Measurements from ENCODE around the gene XPNPEP2.
A peak's percentile ranks its signal among the peaks of the same experiment; 100 is the strongest.
"Not testable (repeated sequence)": the region's sequence is repeated elsewhere in the genome, so short reads cannot be mapped to it uniquely, and the experiment has no call there.

XPNPEP2 gene

DNA sequence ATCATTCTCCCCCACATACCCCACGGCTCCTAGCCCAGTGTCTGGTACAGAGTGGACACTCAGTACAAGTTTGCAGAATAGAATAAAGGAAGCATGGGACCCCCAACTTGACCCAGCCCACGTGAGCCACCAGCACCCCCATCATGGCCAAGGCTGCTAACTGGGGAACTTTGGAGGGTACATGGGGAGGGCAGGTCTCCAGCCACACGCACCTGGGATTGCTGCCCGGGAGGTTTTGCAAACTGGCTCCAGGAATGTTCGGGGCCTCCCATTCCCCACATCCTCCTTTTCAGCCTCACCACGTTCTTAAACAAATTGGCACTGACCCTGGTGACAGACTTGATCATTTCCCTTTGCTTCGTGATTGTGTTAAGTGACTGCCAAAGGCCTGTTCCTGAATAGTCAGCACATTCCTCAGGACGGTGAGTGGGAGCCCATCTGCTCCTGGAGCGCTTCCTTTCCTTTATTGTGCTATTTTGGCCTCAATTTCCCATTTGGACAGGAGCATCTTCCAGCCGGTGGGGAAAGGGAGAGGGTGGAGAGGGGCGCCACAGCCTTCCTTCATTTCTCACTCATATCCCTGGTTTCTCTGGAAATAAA, 18.7 kb upstream of the XPNPEP2 start:
- DNase-seq (ENCODE audit: low spot score) = no peak

DNA sequence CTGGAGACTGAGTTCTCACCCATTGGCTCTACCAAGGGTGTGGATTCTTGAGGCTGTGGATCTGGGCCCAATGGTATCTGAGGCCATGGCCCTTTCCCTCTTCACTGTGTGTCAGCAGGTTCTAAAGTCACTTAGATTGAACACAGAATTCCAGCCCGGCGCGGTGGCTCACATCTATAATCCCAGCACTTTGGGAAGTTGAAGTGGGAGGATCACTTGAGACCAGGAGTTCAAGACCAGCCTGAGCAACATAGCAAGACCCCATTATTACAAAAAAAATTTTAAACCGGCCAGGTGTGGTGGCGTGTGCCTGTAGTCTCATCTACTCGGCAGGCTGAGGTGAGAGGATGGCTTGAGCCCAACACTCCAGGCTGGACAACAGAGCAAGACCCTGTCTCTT, 18.0 kb upstream of the XPNPEP2 start:
- no peak for DNase-seq (ENCODE audit: low spot score)

DNA sequence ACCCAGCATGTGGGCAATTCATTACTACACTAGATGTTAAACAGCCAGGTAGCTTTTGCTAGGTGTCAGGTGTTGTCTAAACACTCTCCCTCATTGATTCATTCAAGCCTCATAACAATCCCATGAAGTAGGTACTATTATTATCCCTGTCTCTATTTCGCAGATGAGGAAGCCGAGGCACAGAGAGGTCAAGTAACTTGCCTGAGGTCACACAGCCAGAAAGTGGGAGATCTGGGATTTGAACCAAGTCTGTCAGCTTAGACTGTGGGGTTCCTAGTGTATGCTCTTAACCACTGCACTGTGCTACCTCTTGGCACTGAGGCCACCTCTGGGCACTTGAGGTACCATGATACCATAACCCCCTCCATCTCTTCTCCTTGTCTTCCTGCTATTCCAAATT, 17.4 kb upstream of the XPNPEP2 start:
- no peak for DNase-seq (ENCODE audit: low spot score)

DNA sequence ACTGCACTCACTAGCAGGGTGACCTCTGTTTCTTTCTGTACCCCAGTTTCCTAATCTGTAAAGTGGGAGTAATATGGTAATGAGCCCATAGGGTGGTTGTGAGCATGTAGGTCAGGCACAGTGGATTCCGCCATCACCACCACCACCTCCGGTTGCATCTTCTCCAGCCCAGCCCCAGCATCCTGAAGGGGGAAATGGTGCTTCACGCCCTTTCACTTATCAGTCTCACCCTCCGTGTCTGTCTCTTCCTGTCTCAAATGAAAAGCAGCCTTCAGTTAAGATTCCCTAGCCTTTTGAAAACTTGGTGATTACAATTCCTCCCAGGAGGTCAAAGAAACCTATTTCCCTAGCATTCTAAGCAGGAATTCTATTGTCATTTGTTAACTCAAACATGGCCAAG, 16.9 kb upstream of the XPNPEP2 start:
- DNase-seq (ENCODE audit: low spot score) = no peak

DNA sequence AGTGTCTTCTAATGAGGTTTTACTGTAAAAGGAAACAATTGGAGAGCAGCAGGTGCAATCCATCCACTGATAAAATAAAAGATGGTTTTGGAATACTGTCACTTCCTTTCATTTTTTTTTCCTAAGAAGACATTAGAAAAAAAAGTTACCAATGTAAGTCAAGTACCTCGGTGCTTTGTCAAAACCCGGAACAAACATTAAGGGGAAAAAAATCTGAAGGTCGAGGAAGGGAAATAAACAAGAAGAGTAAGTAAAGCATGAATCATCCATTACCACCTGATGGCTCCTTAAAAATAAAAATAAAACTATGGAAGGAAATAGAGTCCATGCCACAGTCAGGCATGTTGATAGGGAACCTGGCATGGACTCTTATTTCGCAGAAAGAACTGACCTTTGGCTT, 15.3 kb upstream of the XPNPEP2 start:
- DNase-seq (ENCODE audit: low spot score) = no peak

DNA sequence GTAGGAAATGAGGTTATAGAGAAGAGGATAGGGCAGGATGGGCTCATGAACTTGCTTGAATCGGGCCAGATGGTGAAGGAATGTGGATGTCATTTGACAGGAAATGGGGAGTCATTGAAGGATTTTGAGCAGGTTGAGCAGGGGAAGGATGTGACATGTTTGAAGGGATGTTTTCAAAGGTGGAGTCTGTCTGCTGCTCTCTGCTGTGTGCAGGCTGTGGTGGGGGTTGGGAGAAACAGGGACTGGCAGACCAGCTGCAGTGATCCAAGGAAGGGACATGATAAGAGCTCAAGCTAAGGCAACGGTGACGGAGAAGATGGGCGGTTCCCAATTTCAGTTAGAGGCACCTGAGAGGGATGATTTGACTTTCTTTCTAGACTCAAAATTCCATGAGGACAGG, 14.0 kb upstream of the XPNPEP2 start:
- DNase-seq (ENCODE audit: low spot score) = no peak

DNA sequence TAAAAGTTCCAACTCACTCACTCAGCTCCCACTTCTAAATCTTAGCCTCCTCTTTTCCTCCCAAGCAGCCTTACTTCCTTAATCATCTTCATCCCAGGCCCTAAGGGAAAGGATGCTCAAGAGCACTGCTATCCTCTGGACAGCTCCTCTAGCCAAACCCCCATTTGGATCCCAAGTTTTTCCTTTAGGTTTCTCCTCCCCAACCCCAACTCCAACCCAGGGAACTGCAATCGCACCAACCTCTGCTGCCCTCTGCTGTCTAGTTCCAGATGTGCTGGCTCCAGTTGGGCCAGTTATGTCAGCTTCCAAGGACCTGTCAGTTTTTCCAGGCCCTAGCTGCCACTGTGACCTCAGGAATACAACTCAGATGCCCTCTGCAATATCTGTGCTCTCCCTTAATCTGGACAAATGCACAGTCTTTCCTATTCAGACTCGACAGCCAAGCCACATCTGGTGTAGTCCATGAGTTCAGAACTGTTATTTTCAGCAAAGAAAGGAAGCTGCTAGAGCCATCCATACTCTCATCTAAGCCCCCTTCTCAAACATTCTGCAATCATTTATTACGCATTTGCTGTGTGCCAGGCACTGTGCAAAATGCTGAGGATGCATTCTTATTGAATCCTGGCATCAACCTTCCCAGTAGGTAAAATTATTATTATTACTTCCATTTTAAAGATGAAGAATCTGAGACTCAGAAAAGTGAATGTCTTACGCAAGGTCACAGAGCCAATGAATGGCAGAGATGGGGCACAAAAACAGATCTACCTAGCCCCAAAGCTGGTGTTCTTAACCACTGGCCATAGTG, 12.3 kb upstream of the XPNPEP2 start:
- DNase-seq (ENCODE audit: low spot score) = peak; percentile 61

DNA sequence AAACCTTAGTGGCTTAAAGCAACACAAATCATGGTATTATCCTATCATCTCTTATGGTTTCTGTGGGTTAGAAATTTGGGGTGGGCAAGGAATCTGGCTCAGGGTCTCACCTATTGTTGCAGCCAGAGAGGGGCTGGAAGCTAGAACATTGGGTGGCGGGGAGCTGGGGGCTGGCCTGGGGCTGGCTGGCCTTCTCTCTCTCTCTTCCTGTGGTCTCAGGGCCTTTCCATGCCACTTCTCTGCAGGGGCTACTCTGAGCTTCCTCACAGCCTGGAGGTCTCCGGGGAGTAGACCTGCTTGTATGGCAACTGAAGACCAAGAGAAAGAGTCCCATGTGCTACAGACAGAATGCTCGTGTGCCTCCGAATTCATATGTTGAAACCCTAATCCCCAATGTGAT, 10.7 kb upstream of the XPNPEP2 start:
- DNase-seq (ENCODE audit: low spot score) = no peak

DNA sequence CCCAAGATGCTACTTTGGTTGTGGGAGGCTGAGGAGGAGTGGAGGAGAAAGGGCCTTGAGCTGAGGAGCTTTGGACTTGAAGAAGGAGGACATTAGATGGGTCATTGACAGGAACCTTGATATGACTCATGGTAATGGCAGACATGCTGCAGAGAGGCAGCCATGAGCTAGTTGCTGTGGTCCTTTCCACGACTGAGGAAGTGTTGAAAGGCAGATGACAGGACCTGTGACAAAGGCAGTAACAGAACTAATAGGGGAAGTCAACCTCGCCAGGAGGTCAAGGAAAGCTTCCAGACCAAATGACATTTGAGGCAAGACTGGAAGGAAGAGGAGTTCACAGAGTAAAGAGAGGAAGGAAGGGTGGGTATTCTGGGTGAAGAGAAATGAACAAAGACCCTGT, 7.6 kb upstream of the XPNPEP2 start:
- DNase-seq (ENCODE audit: low spot score) = no peak

DNA sequence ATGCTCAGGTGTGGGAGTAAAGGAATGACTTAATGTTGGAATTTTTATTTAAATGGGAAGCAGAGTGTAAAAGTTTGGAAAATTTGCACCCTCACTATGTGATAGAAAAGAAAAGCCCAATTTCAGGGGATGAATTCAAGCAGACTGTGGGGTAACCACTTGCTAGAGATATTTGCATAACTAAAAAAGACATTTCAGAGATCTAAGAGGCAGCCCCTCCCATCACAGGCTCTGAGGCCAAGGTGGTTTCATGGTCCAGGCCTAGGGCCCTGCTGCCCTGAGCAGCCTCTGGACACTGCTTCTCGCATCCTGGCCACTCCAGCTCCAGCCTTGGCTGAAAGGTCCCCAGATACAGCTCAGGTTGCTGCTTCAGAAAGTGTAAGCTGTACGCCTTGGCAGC, 5.9 kb upstream of the XPNPEP2 start:
- no peak for DNase-seq (ENCODE audit: low spot score)

DNA sequence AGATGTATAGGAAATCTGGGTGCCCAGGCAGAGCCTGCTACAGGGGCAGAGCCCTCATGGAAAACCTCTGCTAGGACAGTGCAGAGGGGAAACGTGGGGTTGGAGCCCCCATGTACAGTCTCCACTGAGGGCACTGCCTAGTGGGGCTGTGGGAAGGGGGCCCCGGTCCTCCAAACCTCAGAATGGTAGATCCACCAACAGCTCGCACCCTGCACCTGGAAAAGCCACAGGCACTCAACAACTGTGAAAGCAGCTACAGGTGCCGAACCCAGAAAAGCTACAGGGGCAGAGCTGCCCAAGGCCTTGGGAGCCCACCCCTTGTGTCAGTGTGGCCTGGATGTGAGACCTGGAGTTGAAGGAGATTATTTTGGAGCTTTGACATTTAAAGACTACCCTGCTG, 5.4 kb upstream of the XPNPEP2 start:
- DNase-seq (ENCODE audit: low spot score) = no peak

DNA sequence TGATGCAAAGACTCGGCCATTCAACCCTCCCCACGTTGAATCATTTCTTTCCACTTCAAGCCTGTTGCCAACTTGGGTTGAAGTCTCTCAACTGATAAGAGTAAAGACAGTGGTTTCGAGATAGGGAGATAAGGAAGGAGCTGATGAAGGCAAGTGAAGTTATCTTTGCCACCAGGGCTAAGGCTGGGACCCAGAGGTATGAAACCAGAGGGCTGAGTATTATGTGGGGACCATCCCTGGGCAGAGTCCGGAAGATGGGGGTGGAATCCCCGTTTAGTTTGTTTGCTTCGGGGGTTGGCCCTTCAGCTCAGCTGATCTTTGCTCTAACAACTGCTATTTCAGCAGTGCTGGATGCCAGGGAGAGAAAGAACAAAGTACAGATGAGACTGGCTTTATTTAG, 2.3 kb upstream of the XPNPEP2 start:
- no peak for DNase-seq (ENCODE audit: low spot score)

DNA sequence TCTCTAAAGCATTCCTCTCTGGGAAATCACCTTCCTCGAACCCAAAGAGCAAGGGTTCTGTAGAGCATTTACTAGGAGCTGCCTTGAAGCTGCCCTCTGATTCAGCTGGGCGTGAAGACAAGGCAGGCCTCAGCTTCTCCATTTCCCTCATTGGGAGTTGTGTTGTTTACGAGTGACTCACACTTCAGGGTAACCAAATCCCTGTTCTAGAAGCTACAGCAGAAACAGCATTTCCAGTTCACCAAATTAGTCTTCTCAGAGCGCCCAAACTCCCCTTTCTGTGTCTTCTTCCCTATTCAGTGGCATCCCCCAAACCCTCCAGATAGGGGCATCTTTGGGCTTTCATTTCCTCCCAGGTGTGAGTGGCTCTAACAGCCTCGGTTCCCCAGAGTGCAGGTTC, 863 bp upstream of the XPNPEP2 start:
- peak; percentile 69 for DNase-seq (ENCODE audit: low spot score)

DNA sequence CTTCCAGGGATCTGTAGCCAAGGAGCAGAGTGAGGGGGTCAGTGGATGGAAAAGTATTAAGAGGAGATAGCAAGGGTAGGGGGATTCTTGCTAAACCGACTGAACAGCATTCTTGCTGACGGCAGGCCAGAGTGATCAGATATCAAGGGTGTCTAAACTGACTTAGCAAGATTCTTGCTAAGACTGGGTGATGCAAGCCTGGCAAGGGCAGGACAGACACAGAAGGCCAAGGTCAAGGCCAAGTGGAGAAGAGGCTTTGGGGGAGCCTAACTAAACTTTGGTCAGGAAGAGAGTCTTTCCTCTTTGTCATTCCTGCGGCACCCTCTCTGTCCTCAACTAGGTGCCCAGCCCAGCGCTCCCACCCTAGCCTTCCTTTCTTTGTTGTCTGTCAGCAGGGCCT, 799 bp downstream of the XPNPEP2 start:
- DNase-seq (ENCODE audit: low spot score) = no peak

DNA sequence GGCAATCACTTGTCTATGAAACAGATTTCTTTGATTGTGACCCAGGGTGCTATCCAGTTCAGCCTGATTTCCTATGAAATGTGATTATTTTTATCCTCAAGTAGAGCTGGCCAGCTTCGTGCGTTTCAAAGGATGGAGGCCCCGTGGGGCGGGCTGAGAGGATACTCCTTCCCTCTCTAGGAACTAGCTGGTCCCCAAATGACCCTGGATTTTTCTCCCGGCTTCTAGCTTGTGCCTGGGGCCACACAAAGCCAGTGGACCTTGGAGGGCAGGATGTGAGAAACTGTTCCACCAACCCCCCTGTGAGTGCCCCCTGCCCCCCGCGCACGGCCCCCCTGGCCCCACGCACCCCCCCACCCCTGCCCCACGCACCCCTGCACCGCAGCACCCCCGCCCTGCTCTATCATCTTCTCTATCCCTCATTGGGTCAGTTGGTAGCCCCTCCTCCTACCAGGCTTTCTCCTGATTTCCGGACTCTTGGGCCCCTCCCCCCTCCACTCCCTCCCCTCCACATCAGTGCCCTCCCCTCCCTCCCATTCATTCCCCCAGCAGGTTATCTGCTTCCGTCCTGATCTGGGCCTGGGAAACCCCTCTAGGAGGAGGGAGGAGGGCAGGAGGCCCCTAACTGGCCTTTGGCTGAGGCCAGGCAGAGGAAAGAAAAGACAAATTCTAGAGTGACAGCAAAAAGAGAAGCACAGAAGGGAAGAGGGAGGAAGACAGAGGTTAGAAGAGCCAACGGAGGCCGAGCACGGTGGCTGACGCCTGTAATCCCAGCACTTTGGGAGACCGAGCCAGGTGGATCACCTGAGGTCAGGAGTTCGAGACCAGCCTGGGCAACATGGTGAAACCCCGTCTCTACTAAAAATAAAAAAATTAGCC, 3.3 kb downstream of the XPNPEP2 start:
- DNase-seq (ENCODE audit: low spot score) = no peak

DNA sequence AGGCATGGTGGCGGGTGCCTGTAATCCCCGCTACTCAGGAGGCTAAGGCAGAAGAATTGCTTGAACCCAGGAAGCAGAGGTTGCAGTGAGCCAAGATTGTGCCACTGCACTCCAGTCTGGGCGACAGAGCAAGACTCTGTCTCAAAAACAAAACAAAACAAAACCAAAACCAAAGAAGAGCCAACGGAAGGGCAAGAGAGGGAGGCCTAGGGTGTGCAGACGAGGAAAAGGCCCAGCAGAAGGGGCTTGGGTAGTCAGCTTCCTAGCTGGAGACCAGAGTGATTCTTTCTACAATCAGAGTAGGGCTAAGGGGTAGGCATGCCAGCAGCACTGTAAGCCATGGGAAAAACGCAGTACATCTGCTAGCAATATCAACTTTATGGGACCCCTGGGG, 4.0 kb downstream of the XPNPEP2 start:
- DNase-seq (ENCODE audit: low spot score) = not testable (repeated sequence)

DNA sequence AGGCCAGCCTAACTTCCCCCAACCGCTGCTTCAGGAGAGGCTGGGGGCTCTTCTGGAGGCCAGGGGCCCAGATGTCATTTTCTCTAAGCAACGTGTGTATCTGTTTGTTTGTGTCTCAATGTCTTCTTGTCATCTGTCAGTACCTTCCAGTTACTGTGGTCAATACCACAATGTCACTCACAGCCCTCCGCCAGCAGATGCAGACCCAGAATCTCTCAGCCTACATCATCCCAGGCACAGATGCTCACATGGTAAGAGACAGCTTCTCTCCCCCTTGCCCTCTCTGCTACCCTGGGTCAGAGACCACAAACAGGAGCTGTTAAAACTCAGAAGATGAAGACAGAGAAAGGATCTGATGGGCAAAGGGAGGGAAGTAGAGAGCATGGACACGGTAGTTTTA, 5.0 kb downstream of the XPNPEP2 start:
- no peak for DNase-seq (ENCODE audit: low spot score)

DNA sequence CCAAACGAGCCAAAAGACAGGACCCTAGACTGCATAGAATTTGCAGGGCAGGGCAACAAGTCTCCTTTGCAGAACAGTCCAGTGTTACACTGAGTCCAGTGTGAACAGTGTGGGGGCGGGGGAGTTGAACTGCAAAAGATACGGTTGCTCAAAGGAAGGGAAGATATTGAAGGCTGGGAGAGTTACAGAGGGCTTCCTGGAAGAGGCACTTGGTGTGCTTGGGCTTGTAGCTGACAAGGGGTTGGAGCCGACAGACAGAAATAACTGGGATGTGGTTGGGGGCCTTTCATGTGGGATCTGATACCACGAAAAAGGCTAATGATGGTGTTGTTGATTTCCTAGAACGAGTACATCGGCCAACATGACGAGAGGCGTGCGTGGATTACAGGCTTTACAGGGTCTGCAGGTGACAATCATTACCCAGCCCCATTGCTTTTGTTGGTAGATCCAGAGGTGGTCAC, 6.1 kb downstream of the XPNPEP2 start:
- no peak for DNase-seq (ENCODE audit: low spot score)

DNA sequence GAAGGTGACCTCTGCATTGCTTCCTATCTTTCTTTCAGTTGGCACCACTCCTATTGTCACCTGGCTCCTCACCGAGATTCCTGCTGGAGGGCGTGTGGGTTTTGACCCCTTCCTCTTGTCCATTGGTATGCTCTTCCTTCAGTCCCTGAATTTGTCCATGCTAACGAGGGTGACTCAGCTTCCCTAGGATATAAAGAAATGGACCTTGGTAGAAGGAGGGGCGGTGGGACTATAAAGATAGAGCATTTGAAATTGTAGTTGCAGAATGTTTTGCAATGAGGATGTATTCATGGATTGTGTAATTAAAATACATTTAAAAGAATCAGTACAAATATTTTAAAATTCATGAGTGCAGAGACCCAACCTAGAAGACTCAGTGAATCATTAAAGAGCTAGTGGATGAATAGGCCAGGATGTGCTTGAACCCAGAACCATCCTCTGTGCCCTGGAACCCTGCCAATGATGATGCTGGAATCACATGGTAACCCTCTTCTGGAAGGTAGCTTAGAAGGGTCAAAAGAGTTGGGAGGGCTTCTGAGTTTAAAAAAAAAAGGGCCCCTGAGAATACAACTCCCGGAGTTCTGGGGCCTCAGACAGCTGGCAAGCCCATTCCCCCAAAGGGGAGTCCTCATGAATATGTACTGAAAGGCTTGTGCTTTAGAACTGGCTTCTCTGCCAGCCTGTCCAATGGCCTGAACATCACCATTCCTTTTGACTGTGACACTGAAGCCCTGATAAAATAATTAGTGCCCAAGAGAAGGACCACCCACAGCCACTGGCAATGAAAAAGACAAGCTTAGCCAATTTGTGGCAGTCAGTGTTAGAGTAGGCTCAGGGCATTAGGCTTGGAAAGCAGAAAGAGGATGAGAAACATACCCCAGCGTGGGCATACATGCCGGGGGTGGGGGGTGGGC, 8.0 kb downstream of the XPNPEP2 start:
- no peak for DNase-seq (ENCODE audit: low spot score)

DNA sequence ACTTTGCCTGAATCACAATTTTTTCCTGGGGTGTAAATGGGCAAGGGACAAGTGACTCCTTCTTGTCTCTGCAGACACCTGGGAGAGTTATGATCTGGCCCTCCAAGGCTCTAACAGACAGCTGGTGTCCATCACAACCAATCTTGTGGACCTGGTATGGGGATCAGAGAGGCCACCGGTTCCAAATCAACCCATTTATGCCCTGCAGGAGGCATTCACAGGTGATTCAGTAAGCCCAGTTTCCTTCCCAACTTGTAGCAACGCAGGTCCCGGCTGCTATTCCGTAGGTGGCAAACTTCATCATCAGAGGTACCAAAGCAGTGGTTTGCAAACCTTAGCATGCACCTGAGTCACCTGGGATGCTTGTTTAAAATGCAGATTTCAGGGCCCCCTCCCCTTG, 8.8 kb downstream of the XPNPEP2 start:
- DNase-seq (ENCODE audit: low spot score) = no peak

DNA sequence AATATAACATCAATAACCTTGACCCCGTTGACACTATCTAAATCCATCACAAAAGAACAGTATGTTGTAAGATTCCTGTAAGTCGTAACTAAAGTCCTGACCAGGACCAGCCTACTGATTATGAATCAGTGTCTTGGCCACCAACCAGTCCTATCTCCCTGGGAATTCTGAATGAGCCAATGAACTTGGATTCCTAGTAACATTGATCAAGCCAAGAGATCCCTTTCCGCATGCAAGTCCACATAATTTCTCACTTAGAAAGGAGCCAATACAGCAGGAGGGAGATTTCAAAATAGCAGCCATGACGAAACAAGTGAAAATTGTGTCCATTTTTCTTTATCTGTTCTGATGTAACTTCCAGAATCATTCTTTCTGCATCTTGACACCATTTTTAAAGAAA, 9.5 kb downstream of the XPNPEP2 start:
- peak; percentile 77 for DNase-seq (ENCODE audit: low spot score)

DNA sequence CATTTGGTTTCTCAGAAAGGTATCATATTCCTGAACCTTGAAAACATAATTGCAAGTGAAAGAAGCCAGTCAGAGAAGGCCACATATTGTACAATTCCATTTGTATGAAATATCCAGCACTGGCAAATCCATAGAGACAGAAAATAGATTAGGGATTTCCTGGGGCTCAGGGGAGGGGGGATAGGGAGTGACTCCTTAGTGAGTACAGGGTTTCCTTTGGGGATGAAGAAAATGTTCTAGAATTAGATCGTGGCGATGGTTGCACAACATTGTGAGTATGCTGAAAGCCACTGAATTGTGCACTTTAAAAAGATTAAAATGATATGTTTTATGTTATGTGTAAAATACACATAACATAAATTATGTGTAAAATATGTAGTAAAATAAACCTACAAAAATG, 10.3 kb downstream of the XPNPEP2 start:
- no peak for DNase-seq (ENCODE audit: low spot score)
